GM12873 (cell line): ENCODE results near the gene GNPDA1.

Experiments
- TF ChIP-seq, protein P1 (sequence below): IDR thresholded peaks from 2 replicates; pipeline ENCODE4 v1.5.1; 2012; ENCODE audit warnings: low read depth, mild to moderate bottlenecking, moderate library complexity, low read length, control low read depth; ENCODE audit not compliant: insufficient read depth; ENCODE audit errors: missing control alignments

GNPDA1 gene

DNA sequence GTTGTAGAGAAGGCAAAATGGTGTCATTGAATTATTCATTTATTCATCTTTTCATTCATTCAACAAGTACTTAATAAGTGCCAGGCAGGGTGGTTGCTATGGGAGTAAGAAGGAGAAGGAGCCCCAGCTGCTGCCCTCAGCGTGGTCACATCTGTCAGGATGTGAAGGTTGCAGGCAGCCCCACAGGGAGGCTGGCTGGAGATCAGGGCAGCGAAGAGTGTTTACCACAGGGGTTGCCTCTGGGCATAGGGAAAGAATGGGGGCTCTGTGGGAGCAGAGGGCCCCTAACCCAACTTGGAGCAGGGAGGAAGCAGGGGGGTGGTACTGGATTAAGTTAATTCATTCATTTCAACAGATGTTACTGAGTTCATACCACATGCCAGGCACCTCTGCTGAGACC is 60.8 kb downstream of the GNPDA1 start:
- TF ChIP-seq, protein P1, sequence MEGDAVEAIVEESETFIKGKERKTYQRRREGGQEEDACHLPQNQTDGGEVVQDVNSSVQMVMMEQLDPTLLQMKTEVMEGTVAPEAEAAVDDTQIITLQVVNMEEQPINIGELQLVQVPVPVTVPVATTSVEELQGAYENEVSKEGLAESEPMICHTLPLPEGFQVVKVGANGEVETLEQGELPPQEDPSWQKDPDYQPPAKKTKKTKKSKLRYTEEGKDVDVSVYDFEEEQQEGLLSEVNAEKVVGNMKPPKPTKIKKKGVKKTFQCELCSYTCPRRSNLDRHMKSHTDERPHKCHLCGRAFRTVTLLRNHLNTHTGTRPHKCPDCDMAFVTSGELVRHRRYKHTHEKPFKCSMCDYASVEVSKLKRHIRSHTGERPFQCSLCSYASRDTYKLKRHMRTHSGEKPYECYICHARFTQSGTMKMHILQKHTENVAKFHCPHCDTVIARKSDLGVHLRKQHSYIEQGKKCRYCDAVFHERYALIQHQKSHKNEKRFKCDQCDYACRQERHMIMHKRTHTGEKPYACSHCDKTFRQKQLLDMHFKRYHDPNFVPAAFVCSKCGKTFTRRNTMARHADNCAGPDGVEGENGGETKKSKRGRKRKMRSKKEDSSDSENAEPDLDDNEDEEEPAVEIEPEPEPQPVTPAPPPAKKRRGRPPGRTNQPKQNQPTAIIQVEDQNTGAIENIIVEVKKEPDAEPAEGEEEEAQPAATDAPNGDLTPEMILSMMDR = no peak

DNA sequence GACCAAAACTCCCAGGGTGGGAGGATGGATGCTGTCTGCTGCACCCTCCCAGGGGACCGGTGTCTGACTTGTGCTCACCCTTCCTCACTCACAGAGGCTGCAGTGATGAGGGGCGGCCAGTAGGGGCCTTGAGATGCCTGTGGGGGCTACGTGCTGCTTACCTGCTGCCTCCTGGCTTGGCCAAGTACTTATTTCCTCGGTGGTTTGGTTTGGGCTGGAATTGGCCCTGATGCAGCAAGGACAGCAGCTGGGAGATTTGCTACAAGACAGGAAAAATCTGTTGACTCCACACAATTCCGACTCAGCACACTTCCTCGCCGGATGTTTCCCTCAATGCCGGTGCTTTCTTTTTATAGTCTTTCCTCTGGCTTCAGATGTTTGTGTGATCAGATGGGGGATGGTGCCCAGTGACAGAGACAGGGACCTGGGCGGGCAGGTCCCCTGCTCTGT is 61.5 kb downstream of the GNPDA1 start:
- TF ChIP-seq, protein P1 = peak; percentile 74
